Stimulated activated CD8-positive, alpha-beta memory T cell treated with anti-CD3 and anti-CD28 coated beads, Interleukin-15, amount 100 ng/mL, for 48 hours (primary cell): ENCODE measurements around the gene NEK6.

Experiments
- DNase-seq, 2 donors: peaks; one replicate each; pipeline ENCODE4 v3.0.0-alpha.2; 2020; ENCODE audit warnings: low read depth in 2 of 2

Gene NEK6

GRCh38 chr9:124261736-124262648 is 4.2 kb downstream of the NEK6 start:
- no peak for DNase-seq

GRCh38 chr9:124262649-124262972 is 4.9 kb downstream of the NEK6 start:
- DNase-seq = no peak

GRCh38 chr9:124263213-124263612 is 5.5 kb downstream of the NEK6 start:
- no peak for DNase-seq

- DNase-seq = no peak
Measured at GRCh38 chr9:124263800-124264426, 6.2 kb downstream of the NEK6 start.

- DNase-seq = no peak
Measured at GRCh38 chr9:124264823-124265233, 7.1 kb downstream of the NEK6 start.

GRCh38 chr9:124265551-124265950 is 7.8 kb downstream of the NEK6 start:
- DNase-seq = no peak

- no peak for DNase-seq
Measured at GRCh38 chr9:124266139-124266825, 8.5 kb downstream of the NEK6 start.

GRCh38 chr9:124266826-124267201 is 9.1 kb downstream of the NEK6 start:
- no peak for DNase-seq

- no peak for DNase-seq
Measured at GRCh38 chr9:124267271-124267807, 9.6 kb downstream of the NEK6 start.

- no peak for DNase-seq
Measured at GRCh38 chr9:124268248-124268647, 10.5 kb downstream of the NEK6 start.

GRCh38 chr9:124268661-124269060 is 10.9 kb downstream of the NEK6 start:
- DNase-seq = no peak

GRCh38 chr9:124269556-124269955 is 11.8 kb downstream of the NEK6 start:
- DNase-seq = no peak

GRCh38 chr9:124270504-124271335 is 13.0 kb downstream of the NEK6 start:
- no peak for DNase-seq

GRCh38 chr9:124271660-124272059 is 13.9 kb downstream of the NEK6 start:
- DNase-seq = no peak

GRCh38 chr9:124272118-124272517 is 14.4 kb downstream of the NEK6 start:
- no peak for DNase-seq

GRCh38 chr9:124272979-124273378 is 15.2 kb downstream of the NEK6 start:
- no peak for DNase-seq

GRCh38 chr9:124273427-124274160 is 15.8 kb downstream of the NEK6 start:
- no peak for DNase-seq

GRCh38 chr9:124274226-124274625 is 16.5 kb downstream of the NEK6 start:
- no peak for DNase-seq

- DNase-seq = no peak
Measured at GRCh38 chr9:124274738-124275137, 17.0 kb downstream of the NEK6 start.

- DNase-seq = no peak
Measured at GRCh38 chr9:124277420-124277819, 19.7 kb downstream of the NEK6 start.

- no peak for DNase-seq
Measured at GRCh38 chr9:124278054-124278540, 20.3 kb downstream of the NEK6 start.
